Suprapubic skin (tissue), 3 donors: ENCODE measurements around the gene BHLHE41.

Source experiments
- EP300 ChIP-seq: sonication (generic); formaldehyde crosslinking; IDR thresholded peaks from one replicate; pipeline ENCODE4 v1.6.1; 2017; ENCODE audit warnings: antibody characterized with exemption
- TF ChIP-seq, protein P1 (sequence below), 2 donors: fragments of 200-600 bp in 1 of 2; fragments of 450-650 bp in 1 of 2; sonication (generic) in 1 of 2; IDR thresholded peaks; one replicate each; pipeline ENCODE4 v1.5.1; 2016 to 2019; ENCODE audit warnings: antibody characterized with exemption in 2 of 2, mild to moderate bottlenecking in 1 of 2, moderate library complexity in 1 of 2

DNA sequence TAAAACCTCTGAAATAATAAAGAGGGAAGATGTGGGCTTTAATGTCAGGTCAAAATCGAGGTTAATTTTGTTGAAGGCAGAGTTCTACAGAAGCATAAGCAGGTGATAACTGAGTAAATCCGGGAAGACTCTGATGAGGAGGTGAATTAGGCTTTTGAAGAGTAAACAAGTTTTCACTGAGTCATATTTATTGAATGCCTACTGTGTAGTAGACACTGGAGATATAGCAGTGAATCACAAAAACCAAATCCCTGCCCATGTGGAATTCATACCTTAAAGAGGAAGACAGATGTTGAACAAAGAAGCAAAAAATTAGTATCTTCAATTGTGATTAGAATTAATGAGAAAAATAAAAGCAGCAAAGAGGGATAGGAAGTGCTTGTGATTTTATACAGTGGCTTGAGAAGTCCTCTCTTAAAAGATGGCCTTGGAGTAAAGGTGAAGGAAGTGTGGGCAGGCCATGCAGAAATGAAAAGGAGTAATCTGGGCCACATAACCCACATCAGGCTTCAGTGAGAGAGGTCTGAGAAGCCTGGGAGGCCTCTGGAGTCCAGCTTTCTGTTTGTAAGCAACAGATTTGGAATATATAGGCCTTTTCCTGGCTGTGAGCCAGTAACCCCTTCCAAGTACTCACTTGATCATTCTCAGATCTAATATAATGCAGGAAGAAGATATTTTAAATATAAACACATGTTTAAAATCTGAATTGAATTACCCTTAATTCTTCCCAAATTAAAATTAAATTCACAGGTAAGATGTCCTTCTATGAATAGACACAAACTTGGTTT, 46.7 kb downstream of the BHLHE41 start:
- TF ChIP-seq, protein P1, sequence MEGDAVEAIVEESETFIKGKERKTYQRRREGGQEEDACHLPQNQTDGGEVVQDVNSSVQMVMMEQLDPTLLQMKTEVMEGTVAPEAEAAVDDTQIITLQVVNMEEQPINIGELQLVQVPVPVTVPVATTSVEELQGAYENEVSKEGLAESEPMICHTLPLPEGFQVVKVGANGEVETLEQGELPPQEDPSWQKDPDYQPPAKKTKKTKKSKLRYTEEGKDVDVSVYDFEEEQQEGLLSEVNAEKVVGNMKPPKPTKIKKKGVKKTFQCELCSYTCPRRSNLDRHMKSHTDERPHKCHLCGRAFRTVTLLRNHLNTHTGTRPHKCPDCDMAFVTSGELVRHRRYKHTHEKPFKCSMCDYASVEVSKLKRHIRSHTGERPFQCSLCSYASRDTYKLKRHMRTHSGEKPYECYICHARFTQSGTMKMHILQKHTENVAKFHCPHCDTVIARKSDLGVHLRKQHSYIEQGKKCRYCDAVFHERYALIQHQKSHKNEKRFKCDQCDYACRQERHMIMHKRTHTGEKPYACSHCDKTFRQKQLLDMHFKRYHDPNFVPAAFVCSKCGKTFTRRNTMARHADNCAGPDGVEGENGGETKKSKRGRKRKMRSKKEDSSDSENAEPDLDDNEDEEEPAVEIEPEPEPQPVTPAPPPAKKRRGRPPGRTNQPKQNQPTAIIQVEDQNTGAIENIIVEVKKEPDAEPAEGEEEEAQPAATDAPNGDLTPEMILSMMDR (IDR thresholded peaks at IDR 0.05): no peak
- TF ChIP-seq EP300: no peak
